UCSD-AML1 (cell line): ENCODE measurements around the gene PRPF40A.

Experiments used
- DNase-seq: peaks from one replicate; lab custom pipeline; 2025; ENCODE audit not compliant: unreplicated experiment; lab: John Stamatoyannopoulos, UW

Gene PRPF40A

GRCh38 chr2:152655880-152656279 is 61.4 kb downstream of the PRPF40A start:
- no peak for DNase-seq

- DNase-seq, result no peak
These were observed 65.4 kb downstream of the PRPF40A start for GRCh38 chr2:152651834-152652233.

- DNase-seq, result no peak
These were observed 66.4 kb downstream of the PRPF40A start for GRCh38 chr2:152650768-152651371.

- DNase-seq, result no peak
These were observed 67.3 kb downstream of the PRPF40A start for GRCh38 chr2:152649997-152650396.

- DNase-seq, result no peak
These were observed 68.9 kb downstream of the PRPF40A start for GRCh38 chr2:152648336-152648735.

- DNase-seq, result no peak
These were observed 69.7 kb downstream of the PRPF40A start for GRCh38 chr2:152647552-152647951.

GRCh38 chr2:152646775-152647174 is 70.5 kb downstream of the PRPF40A start:
- no peak for DNase-seq

GRCh38 chr2:152646264-152646663 is 71.0 kb downstream of the PRPF40A start:
- no peak for DNase-seq

- DNase-seq, result no peak
These were observed 72.9 kb downstream of the PRPF40A start for GRCh38 chr2:152644189-152644873.

- no peak for DNase-seq
These were observed 78.7 kb downstream of the PRPF40A start for GRCh38 chr2:152638590-152638989.

- DNase-seq, result no peak
These were observed 79.2 kb downstream of the PRPF40A start for GRCh38 chr2:152638056-152638455.

GRCh38 chr2:152637251-152637650 is 80.0 kb downstream of the PRPF40A start:
- DNase-seq, result no peak

GRCh38 chr2:152635635-152636298 is 81.5 kb downstream of the PRPF40A start:
- peak; percentile 39 for DNase-seq

GRCh38 chr2:152632736-152633135 is 84.5 kb downstream of the PRPF40A start:
- DNase-seq, result no peak

- DNase-seq, result no peak
These were observed 86.8 kb downstream of the PRPF40A start for GRCh38 chr2:152630466-152630865.

- DNase-seq, result no peak
These were observed 88.1 kb downstream of the PRPF40A start for GRCh38 chr2:152629202-152629601.

- no peak for DNase-seq
These were observed 89.8 kb downstream of the PRPF40A start for GRCh38 chr2:152627351-152627957.

GRCh38 chr2:152626911-152627339 is 90.3 kb downstream of the PRPF40A start:
- no peak for DNase-seq

GRCh38 chr2:152624805-152625204 is 92.5 kb downstream of the PRPF40A start:
- no peak for DNase-seq

GRCh38 chr2:152623775-152624174 is 93.5 kb downstream of the PRPF40A start:
- DNase-seq, result no peak

- no peak for DNase-seq
These were observed 94.1 kb downstream of the PRPF40A start for GRCh38 chr2:152623076-152623740.
